A673 (cell line): ENCODE results near the gene UGT1A4.

Experiments
- CTCF ChIP-seq: fragments of 300-800, 200-600 bp; sonication (generic); conservative IDR thresholded peaks from 2 replicates; pipeline ENCODE4 v1.5.1; 2017; ENCODE audit warnings: low read depth, mild to moderate bottlenecking, antibody characterized with exemption, low read length, moderate library complexity, mixed read lengths
- EZH2 ChIP-seq: fragments of 200-600 bp; sonication (generic); IDR thresholded peaks from 2 replicates; pipeline ENCODE4 v1.6.1; 2017; ENCODE audit warnings: borderline replicate concordance, low read depth, mild to moderate bottlenecking, mixed read lengths, antibody characterized with exemption, low read length; ENCODE audit not compliant: poor library complexity, severe bottlenecking

- no peak for TF ChIP-seq CTCF
- TF ChIP-seq EZH2, result no peak
Observed at GRCh38 chr2:233817361-233817911, 98.9 kb downstream of the UGT1A4 start.
